Left renal cortex interstitium (tissue), 4 donors: Measurements from ENCODE around the gene GON7. TPM values are rescaled to one million over a fixed set of nuclear protein-coding genes. Genes with fewer than 3 reads are reported as not detected.
"Not testable (repeated sequence)": the region's sequence is repeated elsewhere in the genome, so short reads cannot be mapped to it uniquely, and the experiment has no call there.

Experiments used
- DNase-seq, 4 donors: peaks; one replicate each; pipeline ENCODE4 v3.0.0-alpha.2; 2013; ENCODE audit warnings: low read depth in 4 of 4, low spot score in 2 of 4, missing footprints in 1 of 4
- polyA plus RNA-seq, 4 donors: library from polyadenylated mRNA; unstranded; fragments of 120-200 nt; gene quantifications; one replicate each; pipeline ENCODE4 v1.2.1, GENCODE V29; 2013; ENCODE audit not compliant: insufficient read length in 4 of 4

Gene GON7
- polyA plus RNA-seq, 4 donors, result 17.5 to 20.9 (median 19.6) TPM

DNA sequence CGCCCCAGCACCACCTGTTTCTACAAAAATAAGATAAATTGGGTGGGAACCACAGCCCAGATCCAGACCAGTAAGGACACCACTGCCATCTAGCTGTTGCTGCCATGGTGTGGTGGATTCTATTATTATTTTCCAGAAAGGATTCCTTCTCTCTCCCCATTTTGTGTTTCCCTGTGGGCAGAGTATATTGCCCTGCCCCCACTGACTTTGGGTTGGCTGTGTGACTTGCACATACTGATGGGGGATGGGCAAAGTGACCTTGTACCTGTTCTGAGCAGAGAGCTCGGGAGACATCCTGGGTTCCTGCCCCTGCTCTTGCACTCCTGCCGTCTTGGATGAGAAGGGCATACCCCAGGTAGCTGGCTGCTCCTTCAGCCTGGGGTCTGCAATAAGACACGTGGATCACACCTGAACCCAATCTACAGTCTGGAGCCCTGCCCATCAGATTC, 46.5 kb downstream of the GON7 start:
- DNase-seq, result no peak

DNA sequence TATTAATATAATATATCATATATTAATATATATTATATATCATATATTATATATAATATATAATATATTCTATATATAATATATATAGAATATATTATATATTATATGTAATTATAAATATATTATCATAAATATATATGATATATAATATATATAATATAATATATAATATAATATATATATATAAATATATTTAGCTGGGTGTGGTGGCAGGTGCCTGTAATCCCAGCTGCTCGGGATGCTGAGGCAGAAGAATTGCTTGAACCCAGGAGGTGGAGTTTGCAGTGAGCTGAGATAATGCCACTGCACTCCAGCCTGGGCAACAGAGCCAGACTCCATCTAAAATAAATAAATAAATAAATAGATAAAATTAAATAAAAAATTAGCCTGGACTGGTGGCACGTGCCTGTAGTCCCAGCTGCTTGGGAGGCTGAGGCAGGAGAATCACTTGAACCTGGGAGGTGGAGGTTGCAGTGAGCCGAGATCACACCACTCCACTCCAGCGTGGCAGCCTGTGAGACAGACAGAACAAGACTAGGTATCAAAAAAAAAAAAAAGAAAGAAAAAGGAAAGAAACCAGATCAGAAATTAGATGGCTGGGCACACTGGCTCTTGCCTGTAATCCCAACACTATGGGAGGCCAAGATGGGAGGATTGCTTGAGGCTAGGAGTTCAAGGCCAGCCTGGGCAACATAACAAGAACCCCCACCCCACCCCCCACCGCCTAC, 47.1 kb downstream of the GON7 start:
- DNase-seq, result not testable (repeated sequence)

DNA sequence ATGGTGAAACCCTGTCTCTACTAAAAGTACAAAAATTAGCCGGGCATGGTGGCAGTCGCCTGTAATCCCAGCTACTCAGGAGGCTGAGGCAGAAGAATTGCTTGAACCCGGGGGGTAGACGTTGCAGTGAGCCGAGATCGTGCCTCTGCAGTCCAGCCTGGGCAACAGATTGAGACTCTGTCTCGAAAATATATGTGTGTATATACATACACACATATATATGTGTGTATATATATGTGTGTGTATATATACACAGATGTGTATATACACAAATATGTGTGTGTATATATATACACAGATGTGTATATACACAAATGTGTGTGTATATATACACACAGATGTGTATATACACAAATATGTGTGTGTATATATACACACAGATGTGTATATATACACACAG, 48.5 kb downstream of the GON7 start:
- DNase-seq, result not testable (repeated sequence)

DNA sequence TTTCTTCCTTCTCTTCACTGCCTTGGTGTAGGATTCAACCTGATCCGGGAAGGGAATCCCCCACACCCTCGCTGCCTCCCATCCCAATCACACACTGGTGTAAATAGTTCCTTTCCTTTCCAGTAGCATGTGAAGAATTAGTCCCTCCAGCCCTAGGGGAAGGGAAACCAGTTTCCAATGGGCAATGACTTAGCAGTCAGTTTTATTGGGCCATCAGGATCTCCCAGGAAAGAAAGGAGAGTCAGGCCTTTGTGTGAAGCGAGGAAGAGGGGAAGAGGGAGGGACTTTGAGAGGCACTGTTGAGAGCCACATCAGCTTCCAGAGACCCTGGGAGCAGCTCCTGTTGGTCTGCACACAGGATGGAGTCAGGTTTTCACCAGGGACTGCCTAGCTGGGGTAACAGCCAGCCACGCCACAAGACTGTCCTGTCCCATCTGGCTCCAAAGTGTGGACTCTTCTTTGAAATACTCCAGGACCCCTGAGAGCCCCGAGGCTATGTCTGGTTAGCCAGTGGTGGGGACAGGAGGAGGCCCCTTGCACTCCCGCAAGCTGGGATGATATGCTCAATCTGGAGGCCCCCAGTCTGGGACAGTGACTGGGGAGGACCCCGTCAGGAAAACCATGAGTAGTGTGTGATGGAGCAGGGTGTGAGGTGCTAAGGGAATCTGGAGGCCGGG, 50.0 kb downstream of the GON7 start:
- no peak for DNase-seq

DNA sequence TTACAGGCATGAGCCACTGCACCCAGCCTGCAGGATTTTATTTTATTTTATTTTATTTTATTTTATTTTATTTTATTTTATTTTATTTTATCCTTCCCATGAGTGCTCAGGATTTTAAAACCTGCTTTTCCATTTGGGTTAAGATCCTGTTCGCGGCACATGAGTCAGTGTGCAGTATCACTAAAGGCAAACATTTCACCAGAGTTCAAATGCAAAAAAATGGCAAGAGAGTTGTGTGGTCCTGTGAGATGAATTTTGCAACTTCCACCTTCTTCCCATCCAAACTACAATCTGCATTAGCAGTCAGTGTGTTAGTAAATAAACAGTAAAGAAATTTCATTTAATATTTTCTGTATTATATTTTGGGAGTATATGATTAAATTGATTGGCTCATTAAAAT, 51.2 kb downstream of the GON7 start:
- no peak for DNase-seq

DNA sequence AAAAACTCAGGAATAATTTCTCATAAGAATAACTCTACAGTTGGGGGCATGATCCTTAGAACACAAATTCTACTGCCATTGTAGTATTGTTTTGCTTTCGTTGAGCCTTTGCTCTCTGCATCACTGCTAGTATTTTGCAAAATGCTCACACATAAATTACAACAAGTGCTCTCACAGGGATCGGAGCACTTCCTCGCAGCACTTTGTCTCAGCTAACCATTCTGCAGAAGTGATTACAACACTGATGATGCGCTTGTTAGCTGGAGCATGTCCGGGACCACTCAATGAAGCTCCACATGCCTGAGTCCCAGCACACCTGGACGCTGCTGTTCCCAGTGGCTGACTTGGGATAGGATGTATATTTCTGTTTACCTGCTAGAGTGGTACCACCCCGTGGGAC, 53.7 kb downstream of the GON7 start:
- DNase-seq, result no peak

Other genes with a start within 250 kb of the GON7 start
- gene ITPK1, start 91.1 kb downstream of the GON7 start, polyA plus RNA-seq, result 10 to 100 TPM; 26.9 to 36.1 (median 34.2) TPM
- gene MOAP1, start 22.2 kb downstream of the GON7 start, polyA plus RNA-seq, result 10 to 100 TPM; 37.2 to 46.0 (median 43.7) TPM
- gene LYSET, start 21.7 kb downstream of the GON7 start, polyA plus RNA-seq, result 10 to 100 TPM; 34.2 to 42.5 (median 39.4) TPM
- gene UBR7, start 191 bp upstream of the GON7 start, polyA plus RNA-seq, result 10 to 100 TPM; 35.4 to 43.1 (median 36.6) TPM
- 10 to 100 TPM; 42.6 to 59.2 (median 49.0) TPM for gene BTBD7, start 126.0 kb upstream of the GON7 start, polyA plus RNA-seq
- gene COX8C, start 140.1 kb upstream of the GON7 start, polyA plus RNA-seq, result 1 to 10 TPM in 1 of 4 donors, under 1 TPM in 3; 0.33 to 1.3 (median 0.42) TPM
- 1 to 10 TPM in 2 of 4 donors, under 1 TPM in 2; 0.75 to 1.5 (median 1.1) TPM for gene UNC79, start 223.9 kb upstream of the GON7 start, polyA plus RNA-seq